Measurements from ENCODE around the gene SPR.

SPR gene

DNA sequence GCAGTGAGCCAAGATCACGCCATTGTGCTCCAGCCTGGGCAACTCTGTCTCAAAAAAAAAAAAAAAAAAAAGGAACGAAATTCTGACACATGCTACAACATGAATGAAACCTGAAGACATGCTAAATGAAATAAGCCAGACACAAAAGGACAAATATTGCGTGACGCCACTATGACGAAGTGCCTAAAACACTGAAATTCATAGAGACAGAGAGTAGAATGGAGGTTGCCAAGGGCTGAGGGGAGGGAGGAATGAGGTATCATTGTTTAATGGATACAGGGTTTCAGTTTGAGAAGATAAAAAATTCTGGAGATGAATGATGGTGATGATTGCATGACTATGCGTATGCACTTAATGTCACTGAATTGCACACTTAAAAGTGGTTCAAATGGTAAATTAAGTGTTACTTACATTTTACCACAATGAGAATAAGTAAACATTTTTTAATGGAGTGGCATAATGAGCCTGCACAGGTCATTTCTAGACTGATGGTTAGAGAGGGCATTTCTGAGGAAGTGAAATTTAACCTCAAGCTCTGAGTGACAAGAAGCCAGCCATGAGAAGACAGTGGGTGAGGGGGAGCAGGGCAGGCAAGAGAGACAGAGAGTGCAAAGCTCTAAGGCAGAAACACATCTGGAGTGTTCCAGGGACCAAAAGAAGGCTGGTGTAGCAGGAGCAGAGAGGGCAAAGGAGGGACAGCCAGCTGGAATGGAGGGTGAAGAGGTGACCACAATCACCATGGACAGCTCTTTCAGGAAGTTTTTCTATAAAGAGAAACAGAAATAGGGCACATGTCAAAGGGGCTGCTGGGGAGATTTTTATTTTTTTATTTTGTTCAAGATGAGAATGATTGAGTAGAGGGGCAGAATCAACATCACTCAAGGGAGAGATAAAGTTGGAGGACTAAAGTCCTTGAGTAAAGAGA lies 40.8 kb upstream of the SPR start:
- Histone ChIP-seq H3K4me3 (IDR thresholded peaks at IDR 0.05; ENCODE audit: insufficient read depth, low read depth, low read length) (no peak overlapping the region), H3K4me1 (ENCODE audit: low read depth, poor library complexity, severe bottlenecking) (no peaks in the 10 kb centered on the region), H2AFZ (ENCODE audit: low read depth) (no peak overlapping the region), H3K27me3 (ENCODE audit: insufficient read depth, low read depth) (no peaks in the 10 kb centered on the region), H3K36me3 (ENCODE audit: insufficient read depth) (no peaks in the 10 kb centered on the region), H3K4me2 (no peak overlapping the region), H3K9ac (no peak overlapping the region), H4K20me1 (ENCODE audit: insufficient read depth) (no peaks in the 10 kb centered on the region), H3K79me2 (ENCODE audit: insufficient read depth, low read depth) (no peaks in the 10 kb centered on the region), H3K27ac (no peak overlapping the region)
- TF ChIP-seq, protein P1, sequence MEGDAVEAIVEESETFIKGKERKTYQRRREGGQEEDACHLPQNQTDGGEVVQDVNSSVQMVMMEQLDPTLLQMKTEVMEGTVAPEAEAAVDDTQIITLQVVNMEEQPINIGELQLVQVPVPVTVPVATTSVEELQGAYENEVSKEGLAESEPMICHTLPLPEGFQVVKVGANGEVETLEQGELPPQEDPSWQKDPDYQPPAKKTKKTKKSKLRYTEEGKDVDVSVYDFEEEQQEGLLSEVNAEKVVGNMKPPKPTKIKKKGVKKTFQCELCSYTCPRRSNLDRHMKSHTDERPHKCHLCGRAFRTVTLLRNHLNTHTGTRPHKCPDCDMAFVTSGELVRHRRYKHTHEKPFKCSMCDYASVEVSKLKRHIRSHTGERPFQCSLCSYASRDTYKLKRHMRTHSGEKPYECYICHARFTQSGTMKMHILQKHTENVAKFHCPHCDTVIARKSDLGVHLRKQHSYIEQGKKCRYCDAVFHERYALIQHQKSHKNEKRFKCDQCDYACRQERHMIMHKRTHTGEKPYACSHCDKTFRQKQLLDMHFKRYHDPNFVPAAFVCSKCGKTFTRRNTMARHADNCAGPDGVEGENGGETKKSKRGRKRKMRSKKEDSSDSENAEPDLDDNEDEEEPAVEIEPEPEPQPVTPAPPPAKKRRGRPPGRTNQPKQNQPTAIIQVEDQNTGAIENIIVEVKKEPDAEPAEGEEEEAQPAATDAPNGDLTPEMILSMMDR (conservative IDR thresholded peaks at IDR 0.05; ENCODE audit: low read depth, low read length): no peak

DNA sequence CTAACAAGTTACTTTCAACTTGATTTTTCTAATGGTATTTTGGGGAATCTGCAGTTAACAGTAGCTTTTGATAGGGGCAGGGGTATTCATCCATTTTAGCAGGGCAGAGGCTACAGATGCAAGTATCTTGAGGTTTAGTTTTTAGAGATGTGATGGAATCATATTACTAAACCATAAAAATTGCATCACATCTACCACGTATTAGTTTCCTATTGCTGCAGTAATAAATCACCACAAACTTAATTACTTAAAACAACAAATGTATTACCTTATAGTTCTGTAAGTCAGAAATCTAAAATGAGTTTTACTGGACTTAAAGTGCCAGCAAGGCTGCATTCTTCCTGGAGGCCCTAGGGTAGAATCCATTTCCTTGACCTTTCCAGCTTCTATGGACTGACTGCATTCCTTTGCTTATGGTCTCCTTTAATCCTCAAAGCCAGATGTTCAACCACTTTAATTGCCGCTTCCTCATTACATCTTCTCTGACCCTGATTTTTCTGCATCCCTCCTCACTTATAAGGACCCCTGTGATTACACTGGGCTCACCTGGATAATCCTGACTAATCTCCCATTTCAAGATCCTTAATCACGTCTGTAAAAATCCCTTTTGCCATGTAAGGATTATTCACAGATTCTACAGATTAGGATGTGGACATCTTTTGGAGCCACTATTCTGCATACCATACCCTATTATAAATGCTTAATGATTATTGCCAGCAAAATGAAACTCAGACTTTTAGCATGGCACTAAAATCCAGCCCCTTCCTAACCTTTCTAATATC lies 39.5 kb upstream of the SPR start:
- Histone ChIP-seq H3K4me3 (IDR thresholded peaks at IDR 0.05; ENCODE audit: insufficient read depth, low read depth, low read length) (no peak overlapping the region), H3K79me2 (ENCODE audit: insufficient read depth, low read depth) (no peaks in the 10 kb centered on the region), H3K27ac (no peak overlapping the region), H3K36me3 (ENCODE audit: insufficient read depth) (no peaks in the 10 kb centered on the region), H3K27me3 (ENCODE audit: insufficient read depth, low read depth) (no peaks in the 10 kb centered on the region), H3K4me2 (no peak overlapping the region), H2AFZ (ENCODE audit: low read depth) (no peak overlapping the region), H4K20me1 (ENCODE audit: insufficient read depth) (no peaks in the 10 kb centered on the region), H3K9ac (no peak overlapping the region), H3K4me1 (ENCODE audit: low read depth, poor library complexity, severe bottlenecking) (no peaks in the 10 kb centered on the region)
- TF ChIP-seq, protein P1 (conservative IDR thresholded peaks at IDR 0.05; ENCODE audit: low read depth, low read length): no peak

DNA sequence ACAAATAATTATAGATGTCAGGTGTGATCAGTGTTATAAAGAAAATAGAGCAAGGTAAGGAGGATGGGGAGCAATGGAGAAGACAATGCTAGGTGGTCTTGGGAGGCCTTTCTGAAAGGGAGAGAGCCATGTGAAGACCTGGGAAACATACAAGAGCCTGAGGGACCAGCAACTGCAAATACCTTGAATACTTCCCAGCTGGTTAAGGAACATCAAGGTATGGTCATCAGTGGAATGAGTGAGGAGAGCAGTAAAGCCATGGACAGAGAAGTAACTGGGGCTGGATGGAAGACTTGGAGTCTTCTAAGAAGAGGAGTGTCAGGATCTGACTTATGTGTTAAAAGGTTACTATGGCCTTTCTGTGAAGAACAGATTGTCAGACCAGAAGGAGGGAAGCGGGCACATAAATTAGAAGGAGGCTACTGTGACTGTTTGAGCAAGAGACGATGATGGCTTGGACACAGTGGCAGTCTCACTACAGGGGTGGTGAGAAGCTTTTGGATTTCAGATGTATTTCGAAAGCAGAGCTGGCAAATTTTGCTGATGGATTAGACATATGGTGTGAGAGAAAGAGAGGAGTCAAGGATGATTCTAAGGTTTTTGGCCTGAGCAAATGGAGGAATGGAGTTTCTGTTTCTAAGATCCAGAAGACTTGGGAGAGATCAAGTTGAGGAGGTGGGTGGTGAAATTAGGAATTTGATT lies 38.6 kb upstream of the SPR start:
- H3K27me3 ChIP-seq (ENCODE audit: insufficient read depth, low read depth): no peaks in the 10 kb centered on the region
- H2AFZ ChIP-seq (ENCODE audit: low read depth): no peak overlapping the region
- no peaks in the 10 kb centered on the region for H3K36me3 ChIP-seq (ENCODE audit: insufficient read depth)
- H3K79me2 ChIP-seq (ENCODE audit: insufficient read depth, low read depth): no peaks in the 10 kb centered on the region
- H3K4me1 ChIP-seq (ENCODE audit: low read depth, poor library complexity, severe bottlenecking): no peaks in the 10 kb centered on the region
- H4K20me1 ChIP-seq (ENCODE audit: insufficient read depth): no peaks in the 10 kb centered on the region
- no peak overlapping the region for H3K4me2 ChIP-seq
- H3K27ac ChIP-seq: no peak overlapping the region
- TF ChIP-seq, protein P1 (conservative IDR thresholded peaks at IDR 0.05; ENCODE audit: low read depth, low read length): no peak
- H3K9ac ChIP-seq: no peak overlapping the region
- no peak overlapping the region for H3K4me3 ChIP-seq (IDR thresholded peaks at IDR 0.05; ENCODE audit: insufficient read depth, low read depth, low read length)

DNA sequence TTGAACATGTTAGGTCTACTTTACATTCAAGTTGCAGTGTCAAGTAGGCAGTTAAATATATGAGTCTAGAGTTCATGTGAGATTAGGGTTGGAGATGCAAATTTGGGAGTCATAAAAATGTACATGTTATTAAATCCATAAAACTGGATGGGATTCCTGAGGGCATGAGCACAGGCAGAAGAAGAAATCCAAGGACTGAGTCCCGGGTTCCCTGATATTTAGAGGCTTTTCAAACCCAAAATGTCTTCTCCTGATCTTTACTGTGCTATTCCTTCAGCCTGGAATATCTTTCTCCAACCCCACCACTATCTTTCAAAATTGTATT lies 38.1 kb upstream of the SPR start:
- H3K4me2 ChIP-seq: no peak overlapping the region
- TF ChIP-seq, protein P1 (conservative IDR thresholded peaks at IDR 0.05; ENCODE audit: low read depth, low read length): no peak
- no peaks in the 10 kb centered on the region for H3K79me2 ChIP-seq (ENCODE audit: insufficient read depth, low read depth)
- H3K36me3 ChIP-seq (ENCODE audit: insufficient read depth): no peaks in the 10 kb centered on the region
- no peak overlapping the region for H2AFZ ChIP-seq (ENCODE audit: low read depth)
- no peaks in the 10 kb centered on the region for H3K4me1 ChIP-seq (ENCODE audit: low read depth, poor library complexity, severe bottlenecking)
- no peak overlapping the region for H3K4me3 ChIP-seq (IDR thresholded peaks at IDR 0.05; ENCODE audit: insufficient read depth, low read depth, low read length)
- no peak overlapping the region for H3K27ac ChIP-seq
- H3K9ac ChIP-seq: no peak overlapping the region
- no peaks in the 10 kb centered on the region for H3K27me3 ChIP-seq (ENCODE audit: insufficient read depth, low read depth)
- no peaks in the 10 kb centered on the region for H4K20me1 ChIP-seq (ENCODE audit: insufficient read depth)
